GM11168 (cell line): ENCODE results near the gene NSG1.
"Not testable (repeated sequence)": the region's sequence is repeated elsewhere in the genome, so short reads cannot be mapped to it uniquely, and the experiment has no call there.

ENCODE experiments used
- in situ Hi-C: fragments of 300-500 bp; cut with MboI; formaldehyde crosslinking; loops from one replicate; pipeline ENCODE4 v1.12.0; 2022; ENCODE audit warnings: low sequenced_read_pairs; ENCODE audit not compliant: unreplicated experiment

Gene NSG1, protein sequence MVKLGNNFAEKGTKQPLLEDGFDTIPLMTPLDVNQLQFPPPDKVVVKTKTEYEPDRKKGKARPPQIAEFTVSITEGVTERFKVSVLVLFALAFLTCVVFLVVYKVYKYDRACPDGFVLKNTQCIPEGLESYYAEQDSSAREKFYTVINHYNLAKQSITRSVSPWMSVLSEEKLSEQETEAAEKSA

GRCh38 chr4:4386736-4387392 is at the start of gene NSG1:
NSG1 (plus strand) TSS chr4:4387102; CDS start chr4:4387630, 528 bp downstream.
- in situ Hi-C loops = no loop called here

- in situ Hi-C loops = loop anchor here (5.0 kb wide), 1 partner anchor 76 kb away; no protein-coding TSS in a partner anchor
Measured at GRCh38 chr4:4338210-4339001, 48.5 kb upstream of the NSG1 start.

DNA sequence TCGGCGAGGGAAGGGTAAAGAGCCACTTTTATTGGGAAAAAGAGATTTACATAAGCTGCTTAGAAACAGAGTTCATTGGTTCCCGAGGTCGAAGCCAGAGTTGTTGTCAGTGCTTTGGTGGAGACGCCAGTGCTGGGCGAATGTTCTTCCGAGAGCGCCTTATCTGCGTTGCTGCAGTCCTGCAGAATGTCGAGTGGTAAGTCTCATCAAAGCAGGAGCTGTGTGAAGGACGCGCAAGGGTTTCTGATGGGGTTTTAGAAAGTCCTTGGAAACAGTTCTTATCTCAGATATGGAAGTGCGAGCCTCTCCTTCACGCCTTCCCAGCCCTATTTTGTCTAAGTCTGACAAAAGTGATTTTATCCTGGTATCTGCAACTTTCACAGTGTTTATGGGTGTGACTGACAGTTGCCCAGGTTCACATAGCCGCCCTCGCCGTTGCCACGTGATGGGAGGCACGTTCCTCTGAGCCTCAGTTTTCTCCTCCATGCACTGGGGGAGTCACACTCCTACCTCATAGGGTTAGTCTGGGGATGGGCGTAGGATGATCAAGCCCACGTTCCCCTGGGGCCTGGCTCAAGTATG is 47.3 kb upstream of the NSG1 start:
- in situ Hi-C loops = loop anchor here (5.0 kb wide), 1 partner anchor 77 kb away; no protein-coding TSS in a partner anchor

DNA sequence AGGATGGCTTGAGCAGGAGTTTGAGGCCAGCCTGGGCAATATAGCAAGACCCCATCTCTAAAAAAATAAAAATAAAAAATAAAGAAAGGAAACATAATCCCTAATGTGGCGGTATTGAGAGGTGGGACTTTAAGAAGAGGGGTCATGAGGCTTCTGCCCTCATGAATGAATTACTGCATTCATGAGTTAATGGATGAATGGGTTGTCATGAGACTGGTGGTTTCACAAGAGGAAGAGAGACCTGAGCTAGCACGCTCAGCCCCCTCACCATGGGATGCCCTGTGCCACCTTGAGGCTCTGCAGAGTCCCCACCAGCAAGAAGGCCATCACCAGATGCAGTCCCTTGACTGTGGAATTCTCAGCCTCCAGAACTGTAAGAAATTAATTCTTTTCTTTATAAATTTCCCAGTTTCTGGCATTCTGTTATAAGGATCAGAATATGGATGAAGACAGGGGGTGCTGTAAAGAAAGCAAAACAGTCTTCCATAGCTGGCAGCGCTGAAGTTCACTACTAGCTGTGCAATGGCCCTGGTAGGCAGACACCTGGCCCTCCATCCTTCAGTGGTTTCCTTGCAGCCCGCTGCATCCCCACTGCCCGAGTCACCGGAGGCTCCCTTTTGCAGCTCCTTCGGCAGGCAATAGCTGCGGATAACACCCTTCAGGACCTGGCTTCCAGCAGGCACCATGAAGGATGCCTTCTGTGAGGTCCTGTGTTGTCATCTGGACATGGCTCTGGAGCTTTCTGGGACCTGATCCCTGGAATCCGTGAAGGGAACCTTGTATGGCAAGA is 44.8 kb upstream of the NSG1 start:
- in situ Hi-C loops = no loop called here

DNA sequence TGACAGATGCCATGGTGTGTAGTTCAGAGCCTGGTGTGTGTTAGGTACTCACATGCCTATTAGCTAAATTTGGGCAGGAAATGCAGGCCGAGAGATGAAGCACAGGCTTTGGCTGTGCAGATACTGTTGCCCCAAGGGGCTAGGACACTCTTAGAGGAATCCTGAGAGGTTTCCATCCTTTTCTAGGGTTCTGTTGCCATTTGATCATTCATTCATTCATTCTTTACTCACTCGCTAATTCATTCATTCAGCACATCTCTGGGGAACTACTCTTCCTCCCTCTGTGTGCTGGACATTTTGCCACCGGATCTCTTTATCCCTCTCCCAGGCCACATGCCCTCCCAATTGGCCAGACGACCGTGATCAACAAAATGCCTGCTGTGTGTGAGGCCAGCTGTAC is 43.9 kb upstream of the NSG1 start:
- in situ Hi-C loops = no loop called here

DNA sequence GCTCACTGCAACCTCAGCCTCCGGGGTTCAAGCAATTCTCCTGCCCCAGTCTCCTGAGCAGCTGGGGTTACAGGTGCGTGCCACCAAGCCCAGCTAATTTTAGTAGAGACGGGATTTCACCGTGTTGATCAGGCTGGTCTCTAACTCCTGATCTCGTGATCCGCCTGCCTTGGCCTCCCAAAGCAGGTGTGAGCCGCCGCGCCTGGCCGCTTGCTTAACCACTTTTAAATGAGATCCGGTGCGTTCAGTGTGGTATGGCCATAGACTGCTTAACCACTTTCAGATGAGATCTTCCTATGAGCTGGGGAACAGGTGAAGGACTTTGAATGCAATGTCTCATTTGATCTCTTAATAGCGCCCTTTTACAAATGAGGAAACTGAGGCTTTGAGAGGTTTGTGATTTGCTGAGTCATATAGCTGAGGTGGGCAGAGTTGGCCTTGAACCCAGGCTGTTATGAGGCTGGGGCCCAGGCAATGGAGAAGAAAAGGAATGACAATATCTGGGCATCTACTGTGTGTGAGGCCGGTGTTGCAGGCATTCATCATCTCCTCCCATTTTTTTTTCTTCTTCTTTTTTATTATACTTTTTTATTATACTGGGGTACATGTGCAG is 41.9 kb upstream of the NSG1 start:
- in situ Hi-C loops = no loop called here

DNA sequence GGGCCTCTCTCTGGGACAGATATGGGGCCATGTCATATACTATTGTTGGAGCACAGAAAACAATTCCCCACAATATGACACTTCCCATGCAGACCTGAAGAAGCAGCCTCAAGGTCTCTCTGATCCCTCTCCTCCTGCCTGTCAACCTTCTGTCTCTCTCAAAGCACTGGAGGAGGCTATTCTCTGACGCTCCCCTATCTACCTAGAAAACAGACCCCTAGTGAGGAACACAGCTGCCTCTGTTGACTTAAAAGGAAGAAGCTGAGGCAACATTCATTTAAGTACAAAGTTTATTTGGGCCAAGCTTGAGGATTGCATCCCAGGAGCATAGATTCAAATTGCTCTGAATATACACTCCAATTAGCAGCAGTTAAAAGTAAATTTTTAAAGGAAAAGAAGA is 39.3 kb upstream of the NSG1 start:
- in situ Hi-C loops = no loop called here

DNA sequence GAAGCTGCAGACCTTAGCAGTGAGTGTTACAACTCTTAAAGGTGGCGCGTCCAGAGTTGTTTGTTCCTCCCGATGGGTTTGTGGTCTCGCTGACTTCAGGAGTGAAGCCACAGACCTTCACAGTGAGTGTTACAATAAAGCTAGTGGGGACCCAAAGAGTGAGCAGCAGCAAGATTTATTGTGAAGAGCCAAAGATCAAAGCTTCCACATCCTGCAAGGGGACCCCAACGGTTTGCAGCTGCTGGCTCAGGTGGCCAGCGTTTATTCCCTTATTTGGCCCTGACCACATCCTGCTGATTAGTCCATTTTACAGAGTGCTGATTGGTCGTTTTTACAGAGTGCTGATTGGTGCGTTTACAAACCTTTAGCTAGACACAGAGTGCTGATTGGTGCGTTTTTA is 38.3 kb upstream of the NSG1 start:
- in situ Hi-C loops = not testable (repeated sequence)

GRCh38 chr4:4349867-4350266 is 37.0 kb upstream of the NSG1 start:
- in situ Hi-C loops = no loop called here

DNA sequence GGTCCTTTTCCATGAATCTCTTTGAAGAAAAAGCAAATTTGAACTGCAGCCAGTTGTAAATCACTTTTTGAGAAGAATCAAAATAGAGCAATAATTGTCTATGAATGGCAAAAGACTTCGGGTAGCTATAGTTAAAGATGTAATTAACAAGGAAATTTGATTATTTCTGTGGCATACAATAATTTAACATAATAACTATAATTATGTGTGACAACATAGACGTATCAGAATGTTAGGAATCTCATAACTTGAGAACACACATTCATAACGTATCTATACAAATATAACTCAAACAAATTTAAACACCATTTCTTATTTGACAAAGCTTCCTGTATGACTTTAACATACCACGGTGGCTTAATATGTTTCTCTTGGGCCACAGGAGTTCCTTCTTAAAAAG is 36.0 kb upstream of the NSG1 start:
- in situ Hi-C loops = no loop called here

GRCh38 chr4:4355302-4355701 is 31.6 kb upstream of the NSG1 start:
- in situ Hi-C loops = no loop called here

GRCh38 chr4:4356106-4357041 is 30.5 kb upstream of the NSG1 start:
- in situ Hi-C loops = no loop called here

DNA sequence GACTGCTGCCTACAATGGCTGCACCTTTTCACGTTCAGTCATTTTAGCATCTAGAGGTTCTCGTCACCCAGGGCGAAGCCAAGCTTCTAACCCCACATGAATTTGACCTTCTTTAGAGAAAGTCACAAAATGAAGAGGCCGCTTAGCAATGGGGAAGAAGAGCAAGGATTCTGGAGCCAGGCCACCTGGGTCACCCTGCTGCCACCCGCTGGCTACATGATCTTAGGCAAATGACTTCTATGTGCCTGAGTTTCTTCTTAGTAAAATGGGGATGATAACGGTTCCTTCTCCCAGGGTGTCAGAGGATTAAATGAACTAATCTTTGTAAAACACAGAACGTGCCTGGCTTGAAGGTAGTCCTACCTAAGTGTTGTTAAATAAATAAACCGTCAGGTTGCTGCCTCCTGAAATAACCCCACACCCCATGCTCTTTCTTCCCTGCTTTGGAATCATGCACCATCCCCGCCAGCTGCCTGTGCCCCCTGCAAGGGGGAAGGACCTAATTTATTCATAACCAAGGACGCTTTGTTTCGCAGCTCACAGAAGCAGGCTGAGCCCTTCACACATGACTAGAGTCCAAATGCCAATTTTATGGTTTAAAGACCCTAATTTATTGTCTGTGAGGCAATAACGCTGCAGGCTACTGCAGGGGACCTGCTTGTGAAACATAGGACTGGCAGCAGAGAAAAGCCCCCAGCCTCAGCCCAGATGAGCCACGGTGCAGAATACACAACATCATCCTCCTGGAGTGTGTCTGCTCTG is 28.6 kb upstream of the NSG1 start:
- in situ Hi-C loops = no loop called here

- in situ Hi-C loops = no loop called here
Measured at GRCh38 chr4:4361883-4362282, 25.0 kb upstream of the NSG1 start.

DNA sequence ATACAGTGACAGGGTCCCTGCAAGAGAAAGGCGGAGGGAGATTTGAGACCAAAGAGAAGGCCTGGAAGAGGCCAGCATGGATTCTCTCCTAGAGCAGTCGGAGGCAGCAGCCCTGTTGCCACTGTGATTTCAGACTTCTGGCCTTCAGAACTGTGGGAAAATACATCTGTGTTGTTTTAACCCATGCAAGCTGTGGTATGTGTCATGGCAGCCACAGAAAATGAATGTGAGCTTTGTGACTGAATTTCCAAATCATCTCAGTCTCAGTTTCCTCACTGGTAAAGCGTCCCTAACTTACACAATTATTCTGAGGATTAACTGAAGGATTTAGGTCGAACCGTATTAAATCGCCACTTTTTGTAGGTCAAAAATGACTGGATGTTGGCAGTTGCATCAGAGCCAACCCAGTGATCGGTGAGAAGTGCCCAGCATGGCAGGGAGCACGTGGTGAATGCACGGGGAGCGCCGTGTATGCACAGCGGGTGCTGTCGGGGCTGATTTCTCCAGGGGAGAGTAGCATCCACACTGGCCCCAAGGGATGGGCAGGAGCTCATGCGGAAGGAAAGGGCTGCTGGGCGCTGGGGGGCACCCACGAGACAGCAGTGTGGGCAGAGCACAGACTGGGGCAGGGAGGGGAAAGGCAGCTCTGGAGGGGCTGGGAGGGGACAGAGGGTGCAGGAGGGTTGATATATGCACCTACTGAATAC is 23.8 kb upstream of the NSG1 start:
- in situ Hi-C loops = no loop called here

DNA sequence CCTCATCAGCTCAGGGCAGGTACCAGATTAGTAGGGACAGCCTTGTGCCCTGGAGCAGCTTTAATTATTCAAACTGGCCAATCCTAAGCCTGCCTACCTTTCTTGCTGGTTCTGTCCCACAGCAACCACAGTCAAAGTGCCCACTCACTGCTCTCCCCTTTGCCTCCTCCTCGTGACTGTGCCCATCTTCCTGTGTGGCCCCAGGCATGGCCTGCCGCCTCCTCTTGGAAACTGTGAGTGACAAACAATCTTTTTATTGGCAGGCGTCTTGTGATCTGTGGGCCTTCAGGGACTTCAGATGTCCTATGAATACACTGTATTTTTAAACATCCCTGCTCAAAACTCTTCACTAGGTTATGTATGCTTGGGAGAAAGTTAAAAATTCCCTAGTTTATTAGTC is 22.8 kb upstream of the NSG1 start:
- in situ Hi-C loops = no loop called here

GRCh38 chr4:4364486-4365208 is 22.3 kb upstream of the NSG1 start:
- in situ Hi-C loops = no loop called here
